B cell (primary cell): ENCODE data around the gene TMEM138. TPM values are rescaled to one million over a fixed set of nuclear protein-coding genes. Genes with fewer than 3 reads are reported as not detected.

Source experiments
- ATAC-seq: fragments of 200-7000 bp; cut with Tn5 transposase; one replicate; pipeline ENCODE4 v1.10.0; 2021; ENCODE audit warnings: low read depth, mild to moderate bottlenecking, moderate number of reproducible peaks, moderate library complexity
- CTCF ChIA-PET: fragments of 350-600 bp; sonication (Branson Sonifier 250); formaldehyde crosslinking; loops from one replicate; lab custom pipeline; 2021; ENCODE audit warnings: antibody characterized with exemption, inconsistent platforms; lab: Charles Lee
- POLR2A ChIA-PET: fragments of 350-600 bp; sonication (Branson Sonifier 250); formaldehyde crosslinking; loops from one replicate; lab custom pipeline; 2021; ENCODE audit warnings: antibody characterized with exemption; lab: Charles Lee
- DNase-seq: peaks from one replicate; pipeline ENCODE4 v3.0.0; 2013
- H2AFZ ChIP-seq: 2 replicates; pipeline ENCODE4 v1.6.1; 2012; ENCODE audit warnings: mild to moderate bottlenecking, low read depth, low read length; ENCODE audit not compliant: insufficient read depth, poor library complexity, severe bottlenecking
- H3K27ac ChIP-seq, 2 donors: 1 replicate in 1 of 2; 2 replicates in 1 of 2; pipeline ENCODE4 v1.5.1; 2012 to 2013; ENCODE audit warnings: low read length in 2 of 2, mild to moderate bottlenecking in 2 of 2, moderate library complexity in 1 of 2
- H3K27me3 ChIP-seq, 4 experiments: fragments of 200-600 bp in 1 of 4; sonication (generic) in 1 of 4; replicated peaks in 1 of 4; 1 replicate in 2 of 4; 2 replicates in 2 of 4; pipeline versions ENCODE4 v1.6.1 to v1.7.0; 2013 to 2016; ENCODE audit warnings: low read length in 3 of 4, mild to moderate bottlenecking in 2 of 4, mixed read lengths in 1 of 4, moderate library complexity in 1 of 4; ENCODE audit not compliant: insufficient read depth in 4 of 4, control insufficient read depth in 3 of 4; ENCODE audit errors: control extremely low read depth in 1 of 4
- H3K36me3 ChIP-seq, 2 experiments: replicated peaks in 1 of 2; 1 replicate in 1 of 2; 2 replicates in 1 of 2; pipeline versions ENCODE4 v1.6.1 to v1.7.1; 2013; ENCODE audit warnings: low read length in 1 of 2; ENCODE audit not compliant: insufficient read depth in 2 of 2, control insufficient read depth in 1 of 2; ENCODE audit errors: control extremely low read depth in 1 of 2, extremely low read depth in 1 of 2
- H3K4me1 ChIP-seq, 2 donors: fragments of 200-600 bp in 1 of 2; sonication (generic) in 1 of 2; 1 replicate in 1 of 2; 2 replicates in 1 of 2; pipeline versions ENCODE4 v1.5.1 to v1.6.1; 2013 to 2017; ENCODE audit warnings: low read length in 2 of 2; ENCODE audit not compliant: control insufficient read depth in 2 of 2, insufficient read depth in 2 of 2
- H3K4me2 ChIP-seq: replicated peaks from 2 replicates; pipeline ENCODE3; 2012; ENCODE audit warnings: mild to moderate bottlenecking, low read depth, low read length; ENCODE audit not compliant: poor library complexity, severe bottlenecking
- H3K4me3 ChIP-seq, 5 experiments: fragments of 200-600 bp in 1 of 5; sonication (generic) in 1 of 5; 1 replicate in 3 of 5; 2 replicates in 2 of 5; pipeline versions ENCODE4 v1.5.1 to v1.7.0; 2011 to 2016; ENCODE audit warnings: low read length in 4 of 5, mild to moderate bottlenecking in 4 of 5, low read depth in 2 of 5, control low read depth in 1 of 5, moderate library complexity in 1 of 5; ENCODE audit not compliant: insufficient read depth in 1 of 5; ENCODE audit errors: control extremely low read depth in 1 of 5, extremely low read depth in 1 of 5
- H3K79me2 ChIP-seq: fragments of 200-600 bp; sonication (generic); one replicate; pipeline ENCODE4 v1.6.0; 2016; ENCODE audit warnings: low read length; ENCODE audit not compliant: control insufficient read depth, insufficient read depth
- H3K9ac ChIP-seq: fragments of 200-600 bp; sonication (generic); 2 replicates; pipeline ENCODE4 v1.6.1; 2017; ENCODE audit warnings: mild to moderate bottlenecking, low read length, moderate library complexity
- H3K9me3 ChIP-seq, 3 donors: one replicate each; pipeline versions ENCODE4 v1.6.1 to v1.7.1; 2013; ENCODE audit warnings: low read length in 2 of 3; ENCODE audit not compliant: control insufficient read depth in 2 of 3, insufficient read depth in 1 of 3; ENCODE audit errors: control extremely low read depth in 1 of 3
- H4K20me1 ChIP-seq: 2 replicates; pipeline ENCODE4 v1.6.0; 2012; ENCODE audit warnings: mild to moderate bottlenecking, low read length; ENCODE audit not compliant: insufficient read depth, control insufficient read depth, poor library complexity, severe bottlenecking
- H3K27ac Mint-ChIP-seq: one replicate; pipeline ENCODE4 v1.8.0; 2021; ENCODE audit warnings: mixed read lengths
- H3K27me3 Mint-ChIP-seq: one replicate; pipeline ENCODE4 v1.8.0; 2021; ENCODE audit warnings: mixed read lengths
- H3K4me1 Mint-ChIP-seq: one replicate; pipeline ENCODE4 v1.8.0; 2021; ENCODE audit warnings: mixed read lengths
- H3K4me3 Mint-ChIP-seq: one replicate; pipeline ENCODE4 v1.8.0; 2021; ENCODE audit warnings: mixed read lengths
- H3K9me3 Mint-ChIP-seq: one replicate; pipeline ENCODE4 v1.8.0; 2022; ENCODE audit warnings: mixed read lengths; ENCODE audit not compliant: insufficient read depth
- EZH2 ChIP-seq: IDR thresholded peaks from 2 replicates; pipeline ENCODE4 v1.6.1; 2012; ENCODE audit warnings: borderline replicate concordance, low read depth, mild to moderate bottlenecking, moderate library complexity, low read length; ENCODE audit not compliant: insufficient read depth, poor library complexity, severe bottlenecking
- WGBS: methylation state at CpG from one replicate; pipeline ENCODE4 v1.1.5; 2013; ENCODE audit warnings: missing lambda C conversion rate; ENCODE audit not compliant: insufficient coverage; 5-methylcytosine and 5-hydroxymethylcytosine counted together
- intact Hi-C: fragments of 100-400 bp; cut with micrococcal nuclease; formaldehyde crosslinking; loops from one replicate; pipeline ENCODE4 v1.10.0; 2022
- polyA plus RNA-seq: library from polyadenylated mRNA; depleted of rRNA; stranded (reverse); fragments of >200 nt; gene quantifications from 2 replicates; pipeline ENCODE4 v1.2.3, GENCODE V29; 2012
- total RNA-seq, 2 donors: library from RNA; stranded (reverse); fragments of 120-200 nt in 1 of 2; gene quantifications; 1 replicate in 1 of 2; 2 replicates in 1 of 2; pipeline versions ENCODE4 v1.2.3 to v1.2.4, GENCODE V29; 2013 to 2022
- TF ChIP-seq, protein P1 (sequence below): fragments of 200-600 bp; IDR thresholded peaks from one replicate; pipeline ENCODE4 v1.8.0; 2022; ENCODE audit warnings: antibody characterized with exemption, mild to moderate bottlenecking

Gene TMEM138
- total and polyA plus RNA-seq, 2 donors (not counting 1 experiment from before 2014, with no cell fraction given), result 66.6 to 84.3 TPM

- H3K9ac ChIP-seq, result no peak overlapping the region
- H3K27me3 ChIP-seq, result no peaks in the 10 kb centered on the region
- Mint-ChIP-seq H3K9me3 (no peaks in the 10 kb centered on the region), H3K27me3 (no peaks in the 10 kb centered on the region), H3K27ac (no peak overlapping the region), H3K4me1 (peaks cover 51% of the 10 kb centered on the region), H3K4me3 (no peak overlapping the region)
- peaks cover 2 to 89% of the 10 kb centered on the region in 2 experiments for H3K36me3 ChIP-seq
- no peak for ATAC-seq
- intact Hi-C loops, result loop anchor here (10.0 kb wide), 2 partner anchors 436 to 774 kb away; partner anchors contain the start of genes INCENP and TMEM109
- TF ChIP-seq EZH2, result no peak
- TF ChIP-seq, protein P1, sequence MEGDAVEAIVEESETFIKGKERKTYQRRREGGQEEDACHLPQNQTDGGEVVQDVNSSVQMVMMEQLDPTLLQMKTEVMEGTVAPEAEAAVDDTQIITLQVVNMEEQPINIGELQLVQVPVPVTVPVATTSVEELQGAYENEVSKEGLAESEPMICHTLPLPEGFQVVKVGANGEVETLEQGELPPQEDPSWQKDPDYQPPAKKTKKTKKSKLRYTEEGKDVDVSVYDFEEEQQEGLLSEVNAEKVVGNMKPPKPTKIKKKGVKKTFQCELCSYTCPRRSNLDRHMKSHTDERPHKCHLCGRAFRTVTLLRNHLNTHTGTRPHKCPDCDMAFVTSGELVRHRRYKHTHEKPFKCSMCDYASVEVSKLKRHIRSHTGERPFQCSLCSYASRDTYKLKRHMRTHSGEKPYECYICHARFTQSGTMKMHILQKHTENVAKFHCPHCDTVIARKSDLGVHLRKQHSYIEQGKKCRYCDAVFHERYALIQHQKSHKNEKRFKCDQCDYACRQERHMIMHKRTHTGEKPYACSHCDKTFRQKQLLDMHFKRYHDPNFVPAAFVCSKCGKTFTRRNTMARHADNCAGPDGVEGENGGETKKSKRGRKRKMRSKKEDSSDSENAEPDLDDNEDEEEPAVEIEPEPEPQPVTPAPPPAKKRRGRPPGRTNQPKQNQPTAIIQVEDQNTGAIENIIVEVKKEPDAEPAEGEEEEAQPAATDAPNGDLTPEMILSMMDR, result no peak
- H3K4me3 ChIP-seq, result no peak overlapping the region
- peak overlapping the region; percentile 6 to 74 for H3K27ac ChIP-seq
- no peak for DNase-seq
- peaks cover 26 to 46% of the 10 kb centered on the region in 2 donors for H3K4me1 ChIP-seq
- 96% methylated on average over 6 of the region's 8 CpGs for WGBS
- no peaks in the 10 kb centered on the region for H3K9me3 ChIP-seq
- H3K4me2 ChIP-seq, result no peak overlapping the region
- peaks cover 47% of the 10 kb centered on the region for H3K79me2 ChIP-seq
- H4K20me1 ChIP-seq, result peaks cover 82% of the 10 kb centered on the region
- ChIA-PET CTCF (interaction anchor here (3.2 kb wide), 1 partner anchor 35 kb away, joined by 30 read pairs; no protein-coding TSS in a partner anchor), POLR2A (interaction anchor here (1.5 kb wide), 1 partner anchor 12 kb away, joined by 4 read pairs; the partner anchor contains the start of genes CYB561A3 and TMEM138)
- no peak overlapping the region for H2AFZ ChIP-seq
Observed at GRCh38 chr11:61350803-61351202, 11.4 kb upstream of the TMEM138 start.

DNA sequence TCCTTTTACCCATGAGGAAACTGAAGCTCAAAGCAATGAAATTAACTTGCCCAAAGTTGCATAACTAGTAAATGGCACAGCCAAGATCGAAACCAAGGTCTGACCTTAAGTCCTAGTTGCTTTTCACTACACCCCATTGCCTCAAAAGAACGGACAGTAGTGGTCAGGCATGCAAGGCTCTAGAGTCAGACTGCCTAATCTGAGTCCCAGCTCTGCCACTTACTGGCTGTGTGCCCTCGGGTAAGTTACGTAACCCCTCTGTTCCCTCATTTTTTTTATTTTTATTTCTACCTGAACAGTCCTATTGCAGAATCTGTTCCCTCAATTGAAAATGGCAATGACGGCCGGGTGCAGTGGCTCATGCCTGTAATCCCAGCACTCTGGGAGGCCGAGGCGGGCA, 10.1 kb upstream of the TMEM138 start:
- CTCF ChIA-PET, result interaction anchor here (0.8 to 20.9 kb wide), 3 partner anchors 9 to 33 kb away, joined by 5 to 436 read pairs (median 206); partner anchors contain the start of genes DDB1 and TKFC

More for the DNA sequence above, 10.1 kb upstream of the TMEM138 start:
- WGBS, result 88% methylated on average over 8 of the region's 8 CpGs
- Histone ChIP-seq H2AFZ (no peak overlapping the region), H4K20me1 (peaks cover 72% of the 10 kb centered on the region), H3K4me2 (peak overlapping the region; percentile 12), H3K9ac (no peak overlapping the region), H3K4me1 (peaks cover 36 to 58% of the 10 kb centered on the region in 2 donors), H3K36me3 (peaks cover 2 to 81% of the 10 kb centered on the region in 2 experiments), H3K9me3 (no peaks in the 10 kb centered on the region), H3K4me3 (no peak overlapping the region), H3K27ac (peak overlapping the region in 1 of 2 donors; percentile 93), H3K27me3 (no peaks in the 10 kb centered on the region), H3K79me2 (peaks cover 50% of the 10 kb centered on the region)
- TF ChIP-seq EZH2, result no peak
- TF ChIP-seq, protein P1, result no peak
- Mint-ChIP-seq H3K9me3 (no peaks in the 10 kb centered on the region), H3K4me1 (peaks cover 54% of the 10 kb centered on the region), H3K27me3 (no peaks in the 10 kb centered on the region), H3K27ac (peak overlapping the region; percentile 85), H3K4me3 (no peak overlapping the region)
- DNase-seq (no peak), ATAC-seq (no peak)
- POLR2A ChIA-PET, result no interaction called here
- intact Hi-C loops, result loop anchor here (10.0 kb wide), 2 partner anchors 437 to 773 kb away; partner anchors contain the start of genes INCENP and TMEM109
